Stimulated activated CD8-positive, alpha-beta memory T cell treated with anti-CD3 and anti-CD28 coated beads, Interleukin-12 subunit alpha, Interleukin-12 subunit beta, amount 100 ng/mL, for 4 hours (primary cell): Measurements from ENCODE around the gene EPB41L1.

ENCODE experiments used
- DNase-seq: peaks from one replicate; pipeline ENCODE4 v3.0.0-alpha.2; 2020; ENCODE audit warnings: low read depth

Gene EPB41L1

GRCh38 chr20:36261389-36262105, 107.0 kb downstream of the EPB41L1 start:
- DNase-seq, result no peak

- no peak for DNase-seq
Observed at GRCh38 chr20:36262440-36262839, 107.9 kb downstream of the EPB41L1 start.

- DNase-seq, result no peak
Observed at GRCh38 chr20:36264426-36265246, 110.1 kb downstream of the EPB41L1 start.

GRCh38 chr20:36266189-36266588, 111.6 kb downstream of the EPB41L1 start:
- no peak for DNase-seq

GRCh38 chr20:36267605-36268381, 113.3 kb downstream of the EPB41L1 start:
- DNase-seq, result no peak

GRCh38 chr20:36268440-36269342, 114.2 kb downstream of the EPB41L1 start:
- no peak for DNase-seq

GRCh38 chr20:36269507-36269906, 115.0 kb downstream of the EPB41L1 start:
- no peak for DNase-seq

GRCh38 chr20:36270744-36271638, 116.5 kb downstream of the EPB41L1 start:
- no peak for DNase-seq

- DNase-seq, result no peak
Observed at GRCh38 chr20:36271639-36272546, 117.4 kb downstream of the EPB41L1 start.

- DNase-seq, result no peak
Observed at GRCh38 chr20:36272547-36273220, 118.1 kb downstream of the EPB41L1 start.

GRCh38 chr20:36273414-36274180, 119.1 kb downstream of the EPB41L1 start:
- no peak for DNase-seq

- no peak for DNase-seq
Observed at GRCh38 chr20:36274181-36274841, 119.8 kb downstream of the EPB41L1 start.

- no peak for DNase-seq
Observed at GRCh38 chr20:36275011-36275410, 120.5 kb downstream of the EPB41L1 start.

- no peak for DNase-seq
Observed at GRCh38 chr20:36275441-36276189, 121.1 kb downstream of the EPB41L1 start.

- no peak for DNase-seq
Observed at GRCh38 chr20:36277546-36277945, 123.0 kb downstream of the EPB41L1 start.

GRCh38 chr20:36279362-36279761, 124.8 kb downstream of the EPB41L1 start:
- DNase-seq, result no peak

- no peak for DNase-seq
Observed at GRCh38 chr20:36279776-36280175, 125.2 kb downstream of the EPB41L1 start.
